Measurements from ENCODE around the gene TAS2R42.

The TAS2R42 gene

GRCh38 chr12:11183011-11183410 lies 3.7 kb downstream of the TAS2R42 start:
- H3K36me3 ChIP-seq (ENCODE audit: control insufficient read depth, low read length), result no peaks in the 10 kb centered on the region
- H4K20me1 ChIP-seq (ENCODE audit: control insufficient read depth, insufficient read depth, low read depth, low read length), result no peaks in the 10 kb centered on the region
- H3K27ac ChIP-seq (ENCODE audit: low read depth, low read length), result no peak overlapping the region
- no peaks in the 10 kb centered on the region for H3K9me2 ChIP-seq (replicated peaks; ENCODE audit: control insufficient read depth, low read length)
- H3K27me3 ChIP-seq (ENCODE audit: control insufficient read depth, low read length), result peaks cover 5% of the 10 kb centered on the region; the same call in 1 of the 2 replicates
- H3K9me3 ChIP-seq (ENCODE audit: control insufficient read depth, insufficient read depth, low read length), result no peaks in the 10 kb centered on the region
- H3K4me3 ChIP-seq (ENCODE audit: low read length), result no peak overlapping the region
- H3K4me2 ChIP-seq (ENCODE audit: low read length), result no peak overlapping the region
- no peaks in the 10 kb centered on the region for H3K79me2 ChIP-seq (ENCODE audit: control insufficient read depth, low read length)
- H3K4me1 ChIP-seq (ENCODE audit: control insufficient read depth, low read length), result no peaks in the 10 kb centered on the region
- no peak for TF ChIP-seq EZH2phosphoT487 (IDR thresholded peaks at IDR 0.05; ENCODE audit: borderline replicate concordance, low read length)
- TF ChIP-seq CTCF (IDR thresholded peaks at IDR 0.05; ENCODE audit: low read depth, low read length, poor library complexity, severe bottlenecking), result no peak
- H3F3A ChIP-seq (ENCODE audit: control insufficient read depth, insufficient read depth), result no peaks in the 10 kb centered on the region

- no peak overlapping the region for H3K27ac ChIP-seq (ENCODE audit: low read depth, low read length)
These were observed 4.2 kb downstream of the TAS2R42 start for GRCh38 chr12:11182529-11182928.

GRCh38 chr12:11178250-11178649 lies 8.5 kb downstream of the TAS2R42 start:
- H3K4me1 ChIP-seq (ENCODE audit: control insufficient read depth, low read length), result no peaks in the 10 kb centered on the region
- no peaks in the 10 kb centered on the region for H3K9me2 ChIP-seq (replicated peaks; ENCODE audit: control insufficient read depth, low read length)
- no peaks in the 10 kb centered on the region for H3K9me3 ChIP-seq (ENCODE audit: control insufficient read depth, insufficient read depth, low read length)
- H3K27ac ChIP-seq (ENCODE audit: low read depth, low read length), result no peak overlapping the region
- H3K36me3 ChIP-seq (ENCODE audit: control insufficient read depth, low read length), result no peaks in the 10 kb centered on the region
- H4K20me1 ChIP-seq (ENCODE audit: control insufficient read depth, insufficient read depth, low read depth, low read length), result no peaks in the 10 kb centered on the region
- H3K79me2 ChIP-seq (ENCODE audit: control insufficient read depth, low read length), result peaks cover 4% of the 10 kb centered on the region; the same call in 1 of the 2 replicates
- TF ChIP-seq CTCF (IDR thresholded peaks at IDR 0.05; ENCODE audit: low read depth, low read length, poor library complexity, severe bottlenecking), result no peak
- TF ChIP-seq EZH2phosphoT487 (IDR thresholded peaks at IDR 0.05; ENCODE audit: borderline replicate concordance, low read length), result no peak
- no peak overlapping the region for H3K4me3 ChIP-seq (ENCODE audit: low read length)
- no peak overlapping the region for H3K4me2 ChIP-seq (ENCODE audit: low read length)
- no peaks in the 10 kb centered on the region for H3F3A ChIP-seq (ENCODE audit: control insufficient read depth, insufficient read depth)
- 0 out of 2 replicates have a peak, but pooled peaks cover 2% of the 10 kb centered on the region for H3K27me3 ChIP-seq (ENCODE audit: control insufficient read depth, low read length)

More at GRCh38 chr12:11182529-11182928, 4.2 kb downstream of the TAS2R42 start:
- Histone ChIP-seq H3K36me3 (ENCODE audit: control insufficient read depth, low read length) (no peaks in the 10 kb centered on the region), H3K4me3 (ENCODE audit: low read length) (no peak overlapping the region), H3K27me3 (ENCODE audit: control insufficient read depth, low read length) (peaks cover 5% of the 10 kb centered on the region; the same call in 1 of the 2 replicates), H3F3A (ENCODE audit: control insufficient read depth, insufficient read depth) (no peaks in the 10 kb centered on the region), H3K9me2 (replicated peaks; ENCODE audit: control insufficient read depth, low read length) (no peaks in the 10 kb centered on the region), H3K4me1 (ENCODE audit: control insufficient read depth, low read length) (no peaks in the 10 kb centered on the region), H4K20me1 (ENCODE audit: control insufficient read depth, insufficient read depth, low read depth, low read length) (no peaks in the 10 kb centered on the region), H3K9me3 (ENCODE audit: control insufficient read depth, insufficient read depth, low read length) (no peaks in the 10 kb centered on the region), H3K79me2 (ENCODE audit: control insufficient read depth, low read length) (no peaks in the 10 kb centered on the region), H3K4me2 (ENCODE audit: low read length) (no peak overlapping the region)
- no peak for TF ChIP-seq CTCF (IDR thresholded peaks at IDR 0.05; ENCODE audit: low read depth, low read length, poor library complexity, severe bottlenecking)
